ENCODE data around the gene DYNC2I2.
"Not testable (repeated sequence)": the region's sequence is repeated elsewhere in the genome, so short reads cannot be mapped to it uniquely, and the experiment has no call there.

DNA sequence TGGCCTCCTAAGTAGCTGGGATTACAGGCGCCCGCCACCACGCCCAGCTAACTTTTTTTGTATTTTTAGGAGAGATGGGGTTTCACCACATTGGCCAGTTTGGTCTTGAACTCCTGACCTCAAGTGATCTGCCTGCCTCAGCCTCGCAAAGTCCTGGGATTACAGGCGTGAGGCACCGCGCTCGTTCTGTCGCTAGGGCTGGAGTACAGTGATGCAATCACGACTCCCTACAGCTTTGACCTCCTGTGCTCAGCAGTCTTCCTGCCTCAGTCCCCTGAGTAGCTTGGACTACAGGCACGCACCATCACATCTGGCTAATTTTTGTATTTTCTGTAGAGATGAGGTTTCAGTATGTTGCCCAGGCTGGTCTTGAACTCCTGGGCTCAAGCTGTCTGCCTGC lies 69.7 kb downstream of the DYNC2I2 start:
- not testable (repeated sequence) for TF ChIP-seq EZH2 (IDR thresholded peaks at IDR 0.05; ENCODE audit: insufficient read depth, poor library complexity, severe bottlenecking); EZH2phosphoT487 (IDR thresholded peaks at IDR 0.05; ENCODE audit: insufficient read depth, low read depth)
